Coronary artery (tissue), 2 donors: ENCODE measurements around the gene SPATA9.

Experiments used
- DNase-seq: peaks from one replicate; pipeline ENCODE4 v3.0.0-alpha.2; 2017; ENCODE audit warnings: low spot score
- H3K27ac ChIP-seq, 2 donors: fragments of 200-600 bp; sonication (generic); one replicate each; pipeline ENCODE4 v1.5.1; 2016 to 2019
- H3K4me3 ChIP-seq: fragments of 200-600 bp; sonication (generic); 2 replicates; pipeline ENCODE4 v1.5.1; 2016; ENCODE audit warnings: mild to moderate bottlenecking, moderate library complexity
- TF ChIP-seq, protein P1 (sequence below): fragments of 200-600 bp; sonication (generic); IDR thresholded peaks from one replicate; pipeline ENCODE4 v1.5.1; 2019; ENCODE audit warnings: antibody characterized with exemption

SPATA9 gene

DNA sequence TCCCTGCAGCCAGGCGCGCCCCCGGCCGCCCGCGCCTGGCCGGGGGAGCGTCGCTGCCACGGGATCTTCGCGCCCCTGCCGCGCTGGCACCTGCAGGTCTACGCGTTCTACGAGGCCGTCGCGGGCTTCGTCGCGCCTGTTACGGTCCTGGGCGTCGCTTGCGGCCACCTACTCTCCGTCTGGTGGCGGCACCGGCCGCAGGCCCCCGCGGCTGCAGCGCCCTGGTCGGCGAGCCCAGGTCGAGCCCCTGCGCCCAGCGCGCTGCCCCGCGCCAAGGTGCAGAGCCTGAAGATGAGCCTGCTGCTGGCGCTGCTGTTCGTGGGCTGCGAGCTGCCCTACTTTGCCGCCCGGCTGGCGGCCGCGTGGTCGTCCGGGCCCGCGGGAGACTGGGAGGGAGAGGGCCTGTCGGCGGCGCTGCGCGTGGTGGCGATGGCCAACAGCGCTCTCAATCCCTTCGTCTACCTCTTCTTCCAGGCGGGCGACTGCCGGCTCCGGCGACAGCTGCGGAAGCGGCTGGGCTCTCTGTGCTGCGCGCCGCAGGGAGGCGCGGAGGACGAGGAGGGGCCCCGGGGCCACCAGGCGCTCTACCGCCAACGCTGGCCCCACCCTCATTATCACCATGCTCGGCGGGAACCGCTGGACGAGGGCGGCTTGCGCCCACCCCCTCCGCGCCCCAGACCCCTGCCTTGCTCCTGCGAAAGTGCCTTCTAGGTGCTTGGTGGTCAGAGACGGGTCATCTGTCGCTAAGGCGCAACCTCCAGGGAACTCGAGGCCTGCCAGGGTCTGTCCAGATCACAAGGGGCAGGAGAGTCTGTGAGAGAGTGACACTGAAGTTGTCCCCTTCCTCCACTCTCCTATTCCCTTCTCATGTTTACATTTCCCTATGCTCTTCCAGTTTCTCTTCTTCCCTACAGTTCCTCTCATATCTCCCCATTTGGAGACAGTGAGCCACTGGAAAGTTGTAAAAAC lies 61.6 kb downstream of the SPATA9 start:
- TF ChIP-seq, protein P1, sequence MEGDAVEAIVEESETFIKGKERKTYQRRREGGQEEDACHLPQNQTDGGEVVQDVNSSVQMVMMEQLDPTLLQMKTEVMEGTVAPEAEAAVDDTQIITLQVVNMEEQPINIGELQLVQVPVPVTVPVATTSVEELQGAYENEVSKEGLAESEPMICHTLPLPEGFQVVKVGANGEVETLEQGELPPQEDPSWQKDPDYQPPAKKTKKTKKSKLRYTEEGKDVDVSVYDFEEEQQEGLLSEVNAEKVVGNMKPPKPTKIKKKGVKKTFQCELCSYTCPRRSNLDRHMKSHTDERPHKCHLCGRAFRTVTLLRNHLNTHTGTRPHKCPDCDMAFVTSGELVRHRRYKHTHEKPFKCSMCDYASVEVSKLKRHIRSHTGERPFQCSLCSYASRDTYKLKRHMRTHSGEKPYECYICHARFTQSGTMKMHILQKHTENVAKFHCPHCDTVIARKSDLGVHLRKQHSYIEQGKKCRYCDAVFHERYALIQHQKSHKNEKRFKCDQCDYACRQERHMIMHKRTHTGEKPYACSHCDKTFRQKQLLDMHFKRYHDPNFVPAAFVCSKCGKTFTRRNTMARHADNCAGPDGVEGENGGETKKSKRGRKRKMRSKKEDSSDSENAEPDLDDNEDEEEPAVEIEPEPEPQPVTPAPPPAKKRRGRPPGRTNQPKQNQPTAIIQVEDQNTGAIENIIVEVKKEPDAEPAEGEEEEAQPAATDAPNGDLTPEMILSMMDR = no peak
- H3K27ac ChIP-seq = peak overlapping the region; percentile 45 to 60
- peak overlapping the region; percentile 82 for H3K4me3 ChIP-seq
- DNase-seq = no peak

DNA sequence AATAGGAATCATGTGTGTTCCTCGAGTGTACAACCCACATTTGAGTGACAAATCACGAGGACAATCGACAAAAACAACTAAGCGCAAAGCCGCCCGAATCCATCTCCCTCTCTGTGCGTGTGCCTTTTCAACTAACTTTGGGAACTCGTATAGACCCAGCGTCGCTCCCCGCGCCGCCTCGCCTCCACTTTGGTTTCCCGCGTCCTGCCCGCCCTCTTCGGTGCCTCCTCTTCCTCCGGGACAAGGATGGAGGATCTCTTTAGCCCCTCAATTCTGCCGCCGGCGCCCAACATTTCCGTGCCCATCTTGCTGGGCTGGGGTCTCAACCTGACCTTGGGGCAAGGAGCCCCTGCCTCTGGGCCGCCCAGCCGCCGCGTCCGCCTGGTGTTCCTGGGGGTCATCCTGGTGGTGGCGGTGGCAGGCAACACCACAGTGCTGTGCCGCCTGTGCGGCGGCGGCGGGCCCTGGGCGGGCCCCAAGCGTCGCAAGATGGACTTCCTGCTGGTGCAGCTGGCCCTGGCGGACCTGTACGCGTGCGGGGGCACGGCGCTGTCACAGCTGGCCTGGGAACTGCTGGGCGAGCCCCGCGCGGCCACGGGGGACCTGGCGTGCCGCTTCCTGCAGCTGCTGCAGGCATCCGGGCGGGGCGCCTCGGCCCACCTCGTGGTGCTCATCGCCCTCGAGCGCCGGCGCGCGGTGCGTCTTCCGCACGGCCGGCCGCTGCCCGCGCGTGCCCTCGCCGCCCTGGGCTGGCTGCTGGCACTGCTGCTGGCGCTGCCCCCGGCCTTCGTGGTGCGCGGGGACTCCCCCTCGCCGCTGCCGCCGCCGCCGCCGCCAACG lies 62.5 kb downstream of the SPATA9 start, which contains the start of gene GPR150:
TSS of gene GPR150 (plus strand) at position 58 of the 840 bp plus-strand sequence. CDS start at position 247, 189 bp downstream.
- Histone ChIP-seq H3K27ac (peak within 1 kb of the TSS; percentile 45 to 60), H3K4me3 (peak within 1 kb of the TSS; percentile 82)
- no peak for DNase-seq
- TF ChIP-seq, protein P1 = no peak

DNA sequence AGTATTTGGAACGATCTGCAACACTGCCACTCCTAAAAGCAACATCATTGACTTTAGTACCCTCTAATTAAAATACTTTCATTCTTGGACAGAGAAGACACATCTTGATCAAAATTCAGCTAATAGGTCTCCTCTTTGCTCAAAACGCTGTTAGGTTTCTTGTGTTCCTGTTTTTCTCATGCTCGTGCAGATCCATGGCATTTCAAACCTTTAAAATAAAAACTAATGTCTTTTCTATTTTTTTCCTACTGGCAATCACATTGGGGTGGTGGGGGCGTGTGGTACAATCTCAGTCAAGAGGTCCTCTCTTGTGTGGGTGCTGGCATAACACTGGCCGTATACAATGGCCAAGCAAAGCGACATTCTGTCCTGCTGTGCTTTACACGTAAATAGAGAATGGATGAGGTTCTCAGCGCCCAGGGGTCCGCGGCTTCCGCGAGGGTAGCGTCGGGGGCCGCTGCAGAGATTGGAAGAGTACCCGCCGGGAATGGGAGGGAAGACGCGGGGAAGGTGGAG lies 63.2 kb downstream of the SPATA9 start:
- H3K4me3 ChIP-seq = peak overlapping the region; percentile 82
- TF ChIP-seq, protein P1 = no peak
- no peak overlapping the region for H3K27ac ChIP-seq
- no peak for DNase-seq

DNA sequence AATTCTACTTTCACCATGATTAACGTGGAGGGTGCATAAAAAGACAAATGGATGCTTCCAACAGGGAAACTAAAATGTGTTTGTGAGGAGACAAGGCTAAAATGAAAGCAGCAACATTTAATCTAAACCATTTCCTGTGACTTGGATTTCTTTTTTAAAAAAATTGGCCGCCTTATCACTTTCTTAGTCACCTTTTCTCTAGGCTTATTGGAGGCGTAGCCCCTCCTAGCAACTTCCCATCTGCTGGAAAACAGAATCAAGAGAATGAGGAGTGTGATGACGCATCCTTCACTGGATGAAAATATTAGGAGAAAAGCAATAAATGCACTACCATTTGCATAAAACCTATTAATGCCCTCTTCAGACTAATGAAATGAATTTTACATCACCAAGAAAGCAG lies 63.7 kb downstream of the SPATA9 start:
- peak overlapping the region; percentile 82 for H3K4me3 ChIP-seq
- no peak for DNase-seq

DNA sequence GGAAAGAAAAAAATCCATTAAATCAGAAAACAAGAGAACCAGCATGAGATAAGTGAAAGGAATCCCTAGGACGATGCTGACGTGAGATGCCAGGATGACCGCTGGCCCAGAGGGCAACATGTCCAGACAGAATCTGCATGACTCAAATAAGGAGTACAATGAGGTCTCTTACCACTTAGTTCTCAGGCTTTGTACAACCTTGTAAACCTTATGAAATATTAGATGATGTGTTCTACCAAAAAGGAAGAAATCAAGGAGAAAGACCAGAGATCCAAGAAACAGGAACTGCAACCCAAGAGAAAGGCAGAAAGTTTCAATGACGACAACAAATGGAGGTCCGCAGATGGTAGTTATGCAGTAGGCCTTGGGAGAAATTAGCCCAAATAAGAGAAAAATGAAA lies 65.7 kb downstream of the SPATA9 start:
- TF ChIP-seq, protein P1 = no peak
- no peak overlapping the region for H3K4me3 ChIP-seq
- no peak overlapping the region for H3K27ac ChIP-seq
- DNase-seq = no peak

More for the DNA sequence above, 63.7 kb downstream of the SPATA9 start:
- TF ChIP-seq, protein P1 = no peak
- H3K27ac ChIP-seq = no peak overlapping the region

DNA sequence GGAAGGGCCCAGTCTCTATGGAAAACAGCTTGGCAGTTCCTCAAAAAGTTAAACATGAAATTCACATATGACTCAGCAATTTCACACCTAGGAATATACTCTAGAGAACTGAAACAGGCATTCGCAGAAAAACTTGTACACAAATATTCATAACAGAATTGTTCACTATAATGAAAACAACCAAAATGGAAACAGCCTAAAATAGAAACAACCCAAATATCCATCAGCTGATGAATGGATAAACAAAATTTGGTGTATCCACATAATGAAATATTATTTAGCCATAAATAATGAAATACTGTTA lies 67.7 kb downstream of the SPATA9 start:
- H3K4me3 ChIP-seq = no peak overlapping the region
- no peak for DNase-seq
- TF ChIP-seq, protein P1 = no peak
- no peak overlapping the region for H3K27ac ChIP-seq
